ENCODE results near the gene S100A4. TPM values are rescaled to one million over a fixed set of nuclear protein-coding genes. Genes with fewer than 3 reads are reported as not detected.
A peak's percentile ranks its signal among the peaks of the same experiment; 100 is the strongest.
"Not testable (repeated sequence)": the region's sequence is repeated elsewhere in the genome, so short reads cannot be mapped to it uniquely, and the experiment has no call there.

The S100A4 gene
- total and polyA plus RNA-seq, 3 donors from 2014 or later = 15.8 to 146 (median 23.8) TPM

GRCh38 chr1:153527023-153527682, 18.5 kb downstream of the S100A4 start:
- 88 to 92% methylated on average over 7 to 8 of the region's 8 CpGs for WGBS, 2 donors
- intact Hi-C loops (cut with DNase I; ENCODE audit: low total_unique reads) = no loop called here
- DNase-seq = no peak
- no peaks in the 10 kb centered on the region for H3K9me3 ChIP-seq
- TF ChIP-seq POLR2A (IDR thresholded peaks at IDR 0.05) (no peak), CTCF (IDR thresholded peaks at IDR 0.05) (no peak)
- no peak overlapping the region for H3K27ac ChIP-seq
- H3K27me3 ChIP-seq = no peaks in the 10 kb centered on the region
- no peak overlapping the region for H3K4me3 ChIP-seq
- H3K36me3 ChIP-seq (ENCODE audit: low read depth, missing control alignments) = no peaks in the 10 kb centered on the region
- peaks cover 5% of the 10 kb centered on the region for H3K4me1 ChIP-seq

GRCh38 chr1:153526132-153526543, 19.5 kb downstream of the S100A4 start:
- intact Hi-C loops (cut with DNase I; ENCODE audit: low total_unique reads) = no loop called here
- no peak for TF ChIP-seq POLR2A (IDR thresholded peaks at IDR 0.05)
- TF ChIP-seq CTCF (IDR thresholded peaks at IDR 0.05) = no peak
- Histone ChIP-seq H3K4me1 (peaks cover 5% of the 10 kb centered on the region), H3K27me3 (no peaks in the 10 kb centered on the region), H3K36me3 (ENCODE audit: low read depth, missing control alignments) (no peaks in the 10 kb centered on the region), H3K9me3 (no peaks in the 10 kb centered on the region), H3K27ac (no peak overlapping the region), H3K4me3 (no peak overlapping the region)
- DNase-seq = no peak
- WGBS, 2 donors = 38 to 39% methylated on average over 8 of the region's 8 CpGs

GRCh38 chr1:153525088-153525728, 20.4 kb downstream of the S100A4 start:
- 36 to 49% methylated on average over 3 of the region's 3 CpGs for WGBS, 2 donors
- TF ChIP-seq POLR2A (IDR thresholded peaks at IDR 0.05) (no peak), CTCF (IDR thresholded peaks at IDR 0.05) (no peak)
- intact Hi-C loops (cut with DNase I; ENCODE audit: low total_unique reads) = no loop called here
- no peaks in the 10 kb centered on the region for H3K27me3 ChIP-seq
- no peaks in the 10 kb centered on the region for H3K36me3 ChIP-seq (ENCODE audit: low read depth, missing control alignments)
- H3K27ac ChIP-seq = no peak overlapping the region
- H3K9me3 ChIP-seq = no peaks in the 10 kb centered on the region
- H3K4me3 ChIP-seq = no peak overlapping the region
- peak; percentile 41 for DNase-seq
- H3K4me1 ChIP-seq = peaks cover 5% of the 10 kb centered on the region

- peak; percentile 38 for DNase-seq
- intact Hi-C loops (cut with DNase I; ENCODE audit: low total_unique reads); H3K27ac ChIP-seq; H3K9me3 ChIP-seq; H3K4me1 ChIP-seq; H3K36me3 ChIP-seq (ENCODE audit: low read depth, missing control alignments); H3K27me3 ChIP-seq: not testable (repeated sequence)
- peak overlapping the region in 1 of 2 donors; percentile 44 for H3K4me3 ChIP-seq
- 61 to 64% methylated on average over 13 to 14 of the region's 14 CpGs for WGBS, 2 donors
Observed at GRCh38 chr1:153522353-153523048, 23.1 kb downstream of the S100A4 start.

GRCh38 chr1:153521808-153522207, 23.8 kb downstream of the S100A4 start:
- intact Hi-C loops (cut with DNase I; ENCODE audit: low total_unique reads); H3K9me3 ChIP-seq; DNase-seq: not testable (repeated sequence)

More at GRCh38 chr1:153521808-153522207, 23.8 kb downstream of the S100A4 start:
- H3K36me3 ChIP-seq (ENCODE audit: low read depth, missing control alignments); H3K27ac ChIP-seq; H3K4me1 ChIP-seq; H3K27me3 ChIP-seq: not testable (repeated sequence)
- H3K4me3 ChIP-seq = peak overlapping the region; percentile 16 to 44
- WGBS, 2 donors = 82% methylated on average over 37 of the region's 37 CpGs; no CpG with 5 or more reads in 1 of the 2 donors

Data from testis (tissue), 3 donors.